ENCODE data around the gene GPR31. TPM values are rescaled to one million over a fixed set of nuclear protein-coding genes. Genes with fewer than 3 reads are reported as not detected.

The GPR31 gene
- total RNA-seq, 1 donor from 2014 or later: not detected

GRCh38 chr6:167106406-167106805, 51.4 kb downstream of the GPR31 start:
- intact Hi-C loops (cut with DNase I): no loop called here
- DNase-seq (ENCODE audit: low spot score): no peak

Other genes starting within 250 kb of the GPR31 start
- gene RNASET2, start 201.4 kb downstream of the GPR31 start, total RNA-seq: 9.1 TPM
- gene CEP43, start 158.6 kb downstream of the GPR31 start, total RNA-seq: 10.2 TPM
- gene CCR6, start 34.9 kb downstream of the GPR31 start, total RNA-seq: not detected
- not detected for gene UNC93A, start 133.3 kb upstream of the GPR31 start, total RNA-seq
- gene TTLL2, start 167.1 kb upstream of the GPR31 start, total RNA-seq: not detected

All from cardiac septum (tissue), 1 donor.